Astrocyte (in vitro differentiated cells and primary cell): ENCODE measurements around the gene LRSAM1. TPM values are rescaled to one million over a fixed set of nuclear protein-coding genes. Genes with fewer than 3 reads are reported as not detected.

ENCODE experiments used
- DNase-seq: peaks from one replicate; pipeline ENCODE4 v3.0.0-alpha.2; 2010; ENCODE audit warnings: low read depth
- FAIRE-seq: peaks from 2 replicates; lab custom pipeline; 2011; peaks lifted over from hg19 to GRCh38; lab: Jason Lieb, UNC
- H2AFZ ChIP-seq: 2 replicates; pipeline ENCODE4 v1.6.0; 2012; ENCODE audit warnings: low read depth, low read length, inconsistent platforms
- H3K27ac ChIP-seq: 2 replicates; pipeline ENCODE4 v1.5.1; 2011; ENCODE audit warnings: low read depth, low read length, inconsistent platforms
- H3K27me3 ChIP-seq: 2 replicates; pipeline ENCODE4 v1.6.0; 2011; ENCODE audit warnings: low read length, inconsistent platforms; ENCODE audit not compliant: insufficient read depth
- H3K36me3 ChIP-seq: 2 replicates; pipeline ENCODE4 v1.5.1; 2011; ENCODE audit warnings: low read length, inconsistent platforms; ENCODE audit not compliant: insufficient read depth
- H3K4me1 ChIP-seq: 2 replicates; pipeline ENCODE4 v1.5.1; 2011; ENCODE audit warnings: low read length, inconsistent platforms; ENCODE audit not compliant: insufficient read depth
- H3K4me2 ChIP-seq: 2 replicates; pipeline ENCODE4 v1.6.0; 2012; ENCODE audit warnings: low read length, inconsistent platforms
- H3K4me3 ChIP-seq: 2 replicates; pipeline ENCODE4 v1.5.1; 2011; ENCODE audit warnings: low read depth, mild to moderate bottlenecking, low read length, inconsistent platforms; ENCODE audit not compliant: insufficient read depth
- H3K79me2 ChIP-seq: 2 replicates; pipeline ENCODE4 v1.6.0; 2012; ENCODE audit warnings: mild to moderate bottlenecking, low read length, inconsistent platforms; ENCODE audit not compliant: insufficient read depth
- H3K9ac ChIP-seq: 2 replicates; pipeline ENCODE4 v1.6.0; 2012; ENCODE audit warnings: mild to moderate bottlenecking, low read length, inconsistent platforms
- H3K9me3 ChIP-seq: 2 replicates; pipeline ENCODE4 v1.5.1; 2012; ENCODE audit warnings: low read depth, mild to moderate bottlenecking, low read length, inconsistent platforms; ENCODE audit not compliant: insufficient read depth
- H4K20me1 ChIP-seq: 2 replicates; pipeline ENCODE4 v1.6.0; 2012; ENCODE audit warnings: low read length, inconsistent platforms; ENCODE audit not compliant: insufficient read depth
- H3K27ac Mint-ChIP-seq: one replicate; pipeline ENCODE4 v1.8.0; 2021; ENCODE audit warnings: mild to moderate bottlenecking, mixed read lengths; ENCODE audit not compliant: unreplicated experiment
- H3K27me3 Mint-ChIP-seq: one replicate; pipeline ENCODE4 v1.8.0; 2021; ENCODE audit warnings: low read depth, mixed read lengths; ENCODE audit not compliant: unreplicated experiment
- H3K36me3 Mint-ChIP-seq: one replicate; pipeline ENCODE4 v1.8.0; 2021; ENCODE audit warnings: low read depth, mixed read lengths; ENCODE audit not compliant: unreplicated experiment
- H3K4me1 Mint-ChIP-seq: one replicate; pipeline ENCODE4 v1.8.0; 2021; ENCODE audit warnings: low read depth, mixed read lengths; ENCODE audit not compliant: unreplicated experiment
- H3K4me3 Mint-ChIP-seq: one replicate; pipeline ENCODE4 v1.8.0; 2021; ENCODE audit warnings: mild to moderate bottlenecking, moderate library complexity, mixed read lengths; ENCODE audit not compliant: unreplicated experiment
- H3K9me3 Mint-ChIP-seq: one replicate; pipeline ENCODE4 v1.8.0; 2021; ENCODE audit warnings: mild to moderate bottlenecking, mixed read lengths; ENCODE audit not compliant: unreplicated experiment
- EZH2 ChIP-seq: IDR thresholded peaks from 2 replicates; pipeline ENCODE4 v1.6.1; 2012; ENCODE audit warnings: mild to moderate bottlenecking, low read length, inconsistent platforms; ENCODE audit not compliant: insufficient read depth
- total RNA-seq: library from RNA; stranded (reverse); gene quantifications from 2 replicates; pipeline ENCODE4 v1.2.1, GENCODE V29; 2021
- TF ChIP-seq, protein P1 (sequence below): IDR thresholded peaks from 2 replicates; pipeline ENCODE4 v1.5.1; 2011; ENCODE audit warnings: low read depth, mild to moderate bottlenecking, inconsistent platforms, low read length, moderate library complexity; ENCODE audit not compliant: insufficient read depth

LRSAM1 gene
- total RNA-seq, 1 donor from 2014 or later: 18.7 TPM

DNA sequence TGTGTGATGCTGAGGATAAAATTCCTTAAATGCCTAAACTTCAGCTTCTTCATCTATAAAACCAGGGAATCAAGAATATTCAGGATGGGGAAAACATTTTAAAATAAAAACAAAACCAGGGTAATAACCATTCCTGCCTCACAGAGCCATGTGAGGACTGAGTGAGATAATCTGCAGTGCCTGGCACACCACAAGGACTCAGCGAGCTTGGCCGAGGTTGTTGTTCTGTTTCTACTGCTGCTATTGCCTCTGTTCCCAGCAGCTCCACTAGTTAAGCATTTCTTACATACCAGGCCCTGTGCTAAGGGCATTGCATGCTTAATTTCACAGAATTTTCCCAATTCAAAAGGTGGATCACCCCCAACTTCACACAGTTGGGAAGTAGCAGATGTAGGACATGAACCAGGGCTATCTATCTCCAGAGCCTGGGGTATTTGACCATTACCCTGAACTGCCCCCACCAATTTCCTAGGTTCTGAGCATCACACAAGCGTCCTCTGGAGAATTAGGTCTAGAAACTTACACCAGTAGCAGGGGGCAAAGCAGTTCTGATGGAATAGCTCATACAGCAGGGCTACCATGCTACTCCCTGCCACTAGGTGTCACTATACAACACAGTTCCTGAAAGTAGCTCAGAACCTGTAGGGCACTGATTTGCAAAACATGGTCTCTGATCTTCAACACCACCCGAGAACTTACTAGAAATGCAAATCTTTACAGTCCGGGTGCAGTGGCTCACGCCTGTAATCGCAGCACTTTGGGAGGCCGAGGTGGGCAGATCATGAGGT lies 74.3 kb downstream of the LRSAM1 start:
- no peak overlapping the region for H3K4me3 ChIP-seq
- DNase-seq (no peak), FAIRE-seq (no peak)
- no peaks in the 10 kb centered on the region for H3K27me3 ChIP-seq
- H3K4me1 ChIP-seq: peaks cover 50% of the 10 kb centered on the region
- Mint-ChIP-seq H3K36me3 (peaks cover 49% of the 10 kb centered on the region), H3K4me3 (no peak overlapping the region), H3K27ac (peak overlapping the region; percentile 96), H3K4me1 (peaks cover 55% of the 10 kb centered on the region), H3K9me3 (peaks cover 2% of the 10 kb centered on the region), H3K27me3 (no peaks in the 10 kb centered on the region)
- H3K9me3 ChIP-seq: peaks cover 12% of the 10 kb centered on the region
- no peak overlapping the region for H3K4me2 ChIP-seq
- peaks cover 27% of the 10 kb centered on the region for H4K20me1 ChIP-seq
- TF ChIP-seq EZH2: no peak
- TF ChIP-seq, protein P1, sequence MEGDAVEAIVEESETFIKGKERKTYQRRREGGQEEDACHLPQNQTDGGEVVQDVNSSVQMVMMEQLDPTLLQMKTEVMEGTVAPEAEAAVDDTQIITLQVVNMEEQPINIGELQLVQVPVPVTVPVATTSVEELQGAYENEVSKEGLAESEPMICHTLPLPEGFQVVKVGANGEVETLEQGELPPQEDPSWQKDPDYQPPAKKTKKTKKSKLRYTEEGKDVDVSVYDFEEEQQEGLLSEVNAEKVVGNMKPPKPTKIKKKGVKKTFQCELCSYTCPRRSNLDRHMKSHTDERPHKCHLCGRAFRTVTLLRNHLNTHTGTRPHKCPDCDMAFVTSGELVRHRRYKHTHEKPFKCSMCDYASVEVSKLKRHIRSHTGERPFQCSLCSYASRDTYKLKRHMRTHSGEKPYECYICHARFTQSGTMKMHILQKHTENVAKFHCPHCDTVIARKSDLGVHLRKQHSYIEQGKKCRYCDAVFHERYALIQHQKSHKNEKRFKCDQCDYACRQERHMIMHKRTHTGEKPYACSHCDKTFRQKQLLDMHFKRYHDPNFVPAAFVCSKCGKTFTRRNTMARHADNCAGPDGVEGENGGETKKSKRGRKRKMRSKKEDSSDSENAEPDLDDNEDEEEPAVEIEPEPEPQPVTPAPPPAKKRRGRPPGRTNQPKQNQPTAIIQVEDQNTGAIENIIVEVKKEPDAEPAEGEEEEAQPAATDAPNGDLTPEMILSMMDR: peak; percentile 54
- peaks cover 43% of the 10 kb centered on the region for H3K36me3 ChIP-seq
- H3K9ac ChIP-seq: peak overlapping the region; percentile 46
- peak overlapping the region; percentile 74 for H3K27ac ChIP-seq
- H2AFZ ChIP-seq: no peak overlapping the region
- peaks cover 67% of the 10 kb centered on the region for H3K79me2 ChIP-seq

DNA sequence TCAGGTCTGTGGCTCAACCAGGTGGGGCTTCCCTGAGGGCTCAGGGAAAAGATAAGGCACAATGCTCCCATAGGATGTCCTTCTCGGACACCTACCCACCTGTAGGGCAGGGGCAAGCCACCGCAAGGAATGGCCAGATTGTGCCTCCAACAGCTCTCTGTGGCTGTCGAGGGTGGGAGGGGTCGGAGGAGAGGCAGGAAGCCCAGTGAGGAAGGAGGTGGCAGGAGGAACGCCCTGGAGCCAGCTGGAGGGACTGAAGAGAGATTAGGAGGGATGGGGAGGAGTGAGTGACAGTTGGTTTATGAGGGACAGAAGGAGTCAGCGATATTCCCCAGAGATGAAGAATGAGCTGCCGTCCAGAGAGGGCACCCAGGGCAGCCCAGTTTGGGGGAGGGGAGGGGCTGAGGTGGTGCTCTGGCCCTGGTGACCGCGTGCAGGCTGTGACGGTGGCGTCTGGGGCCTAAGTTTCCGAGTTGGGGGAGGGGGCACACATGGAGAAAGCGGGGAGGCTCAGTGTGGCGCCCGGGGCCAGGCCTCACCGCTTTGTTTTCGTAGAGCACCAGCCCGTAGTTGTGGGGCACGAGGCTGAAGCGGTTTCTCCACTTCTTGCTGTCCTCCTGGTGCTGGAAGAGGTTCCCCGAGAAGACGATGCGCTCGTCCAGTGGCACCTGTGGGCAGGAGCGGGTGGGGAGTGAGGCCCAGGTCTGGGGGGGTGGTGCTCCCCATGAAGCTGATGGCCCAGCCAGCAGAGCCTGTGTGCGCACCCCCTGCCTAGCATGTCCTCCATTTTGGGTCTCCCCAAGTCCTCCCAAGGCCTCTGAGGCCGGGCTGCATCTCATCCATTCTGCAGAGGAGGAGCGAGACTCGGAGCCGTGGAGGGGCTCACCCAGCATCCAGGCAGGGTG lies 75.6 kb downstream of the LRSAM1 start:
- H3K4me3 ChIP-seq: no peak overlapping the region
- Mint-ChIP-seq H3K9me3 (peaks cover 2% of the 10 kb centered on the region), H3K4me3 (no peak overlapping the region), H3K27me3 (no peaks in the 10 kb centered on the region), H3K4me1 (peaks cover 44% of the 10 kb centered on the region), H3K36me3 (peaks cover 47% of the 10 kb centered on the region), H3K27ac (peak overlapping the region; percentile 77)
- no peak overlapping the region for H3K4me2 ChIP-seq
- no peak overlapping the region for H2AFZ ChIP-seq
- no peak for TF ChIP-seq EZH2
- TF ChIP-seq, protein P1: no peak
- peaks cover 38% of the 10 kb centered on the region for H4K20me1 ChIP-seq
- no peaks in the 10 kb centered on the region for H3K27me3 ChIP-seq
- H3K9me3 ChIP-seq: peaks cover 12% of the 10 kb centered on the region
- H3K9ac ChIP-seq: no peak overlapping the region
- DNase-seq (no peak), FAIRE-seq (no peak)
- H3K27ac ChIP-seq: no peak overlapping the region
- peaks cover 43% of the 10 kb centered on the region for H3K36me3 ChIP-seq
- peaks cover 41% of the 10 kb centered on the region for H3K4me1 ChIP-seq
- peaks cover 80% of the 10 kb centered on the region for H3K79me2 ChIP-seq
